IPS DF 19.7 (cell line): ENCODE results near the gene ACVR1.
"Not testable (repeated sequence)": the region's sequence is repeated elsewhere in the genome, so short reads cannot be mapped to it uniquely, and the experiment has no call there.

Source experiments
- DNase-seq: peaks from one replicate; pipeline ENCODE4 v3.0.0-alpha.2; 2013; ENCODE audit warnings: low read depth, low spot score

The ACVR1 gene

GRCh38 chr2:157830696-157831570, 45.2 kb downstream of the ACVR1 start:
- no peak for DNase-seq

- DNase-seq = no peak
Measured at GRCh38 chr2:157830266-157830665, 45.9 kb downstream of the ACVR1 start.

DNA sequence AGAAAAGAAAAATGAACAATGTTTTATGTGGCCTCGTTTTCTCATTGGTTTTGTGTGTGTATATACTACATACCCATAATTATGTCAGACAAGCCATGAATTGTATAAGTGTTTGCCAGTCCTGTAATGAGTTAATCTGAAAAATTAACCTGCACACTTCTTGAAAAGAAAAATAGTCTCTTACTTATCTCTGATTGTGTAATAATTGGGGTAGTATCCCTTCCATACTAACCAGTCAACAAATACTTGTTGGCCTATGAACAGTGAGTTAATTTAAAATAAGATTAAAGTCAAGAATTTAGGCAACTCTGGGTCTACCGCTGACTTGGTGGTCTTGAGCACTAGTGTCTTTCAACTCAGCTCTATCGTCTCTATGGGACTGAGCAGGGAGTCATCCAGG, 48.8 kb downstream of the ACVR1 start:
- DNase-seq = no peak

DNA sequence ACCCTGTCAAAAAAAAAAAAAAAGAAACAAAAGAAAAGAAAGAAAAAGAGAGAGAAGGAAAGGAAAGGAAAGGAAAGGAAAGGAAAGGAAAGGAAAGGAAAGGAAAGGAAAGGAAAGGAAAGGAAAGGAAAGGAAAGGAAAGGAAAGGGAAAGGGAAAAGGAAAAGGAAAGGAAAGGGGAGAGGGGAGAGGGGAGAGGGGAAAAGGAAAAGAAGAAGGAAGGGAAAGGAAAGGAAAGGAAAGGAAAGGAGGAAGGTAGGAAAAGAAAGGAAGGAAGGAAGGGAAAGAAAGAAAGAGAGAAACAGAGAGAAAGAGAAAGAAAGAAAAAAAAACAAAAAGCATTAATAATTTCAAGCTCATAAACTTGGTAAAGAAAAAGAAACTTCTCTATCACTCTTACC, 49.5 kb downstream of the ACVR1 start:
- not testable (repeated sequence) for DNase-seq

GRCh38 chr2:157825885-157826284, 50.2 kb downstream of the ACVR1 start:
- DNase-seq = no peak

DNA sequence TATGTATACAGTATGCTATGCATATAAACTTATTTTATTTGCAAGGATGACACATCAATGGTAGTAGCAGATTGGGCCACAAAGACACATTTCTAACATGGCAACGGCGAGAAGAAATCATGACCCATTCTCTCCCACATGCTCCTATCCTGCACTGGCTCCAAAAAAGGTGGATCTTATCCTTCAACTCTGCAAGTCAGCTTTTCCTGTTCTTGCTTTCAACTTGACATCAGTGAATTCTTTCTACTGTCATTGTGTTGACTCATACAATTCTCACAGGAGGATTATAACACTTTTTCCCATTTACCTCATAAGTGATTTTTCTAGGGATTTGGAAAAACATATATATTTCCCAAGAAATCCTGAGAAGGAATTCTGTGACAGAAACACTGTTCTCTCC, 53.1 kb downstream of the ACVR1 start:
- no peak for DNase-seq

GRCh38 chr2:157822533-157822932, 53.6 kb downstream of the ACVR1 start:
- DNase-seq = no peak

- no peak for DNase-seq
Measured at GRCh38 chr2:157821519-157822131, 54.5 kb downstream of the ACVR1 start.

- no peak for DNase-seq
Measured at GRCh38 chr2:157820193-157820592, 55.9 kb downstream of the ACVR1 start.

DNA sequence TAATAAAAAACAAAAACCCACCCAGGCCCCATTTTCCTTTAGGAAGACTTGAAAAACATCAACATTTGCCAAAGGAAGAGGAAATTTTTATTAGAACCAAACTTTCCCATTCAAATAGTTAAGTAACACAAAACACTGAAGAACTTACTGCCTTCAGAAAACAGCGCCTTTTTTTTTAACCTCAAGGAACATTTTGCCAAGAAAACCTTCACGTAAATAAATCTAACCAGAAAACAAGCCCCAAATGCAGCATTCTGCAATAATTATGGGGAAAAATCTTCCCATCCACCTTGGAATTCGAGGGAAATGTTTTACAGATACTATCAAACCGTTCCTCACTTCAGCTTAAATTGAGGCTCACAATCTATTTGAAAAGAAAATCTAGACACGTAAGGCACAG, 56.4 kb downstream of the ACVR1 start:
- DNase-seq = no peak

DNA sequence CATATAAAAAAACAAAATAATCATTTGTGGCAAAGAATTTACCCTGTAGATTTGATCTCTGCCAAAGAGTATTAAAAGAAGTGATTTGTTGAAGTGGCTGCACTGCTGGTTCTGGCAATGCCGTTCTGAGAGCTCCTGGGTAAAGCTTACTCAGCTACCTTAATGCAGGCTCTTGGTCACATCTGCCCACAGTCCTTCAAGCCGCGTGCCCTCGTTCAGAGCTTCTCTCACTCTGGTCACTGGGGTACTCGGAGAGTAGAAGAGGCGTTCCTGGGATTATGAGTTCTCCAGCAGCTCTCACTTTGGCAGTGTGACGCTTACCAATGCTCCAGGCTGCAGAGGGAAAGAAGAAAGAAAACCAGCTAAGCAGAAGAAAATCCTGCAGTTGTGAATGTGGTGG, 57.9 kb downstream of the ACVR1 start:
- DNase-seq = no peak

- DNase-seq = no peak
Measured at GRCh38 chr2:157815421-157815820, 60.7 kb downstream of the ACVR1 start.

- DNase-seq = no peak
Measured at GRCh38 chr2:157813467-157813866, 62.7 kb downstream of the ACVR1 start.

GRCh38 chr2:157810037-157810436, 66.1 kb downstream of the ACVR1 start:
- no peak for DNase-seq

- no peak for DNase-seq
Measured at GRCh38 chr2:157809212-157809611, 66.9 kb downstream of the ACVR1 start.

GRCh38 chr2:157808421-157808820, 67.7 kb downstream of the ACVR1 start:
- DNase-seq = no peak

DNA sequence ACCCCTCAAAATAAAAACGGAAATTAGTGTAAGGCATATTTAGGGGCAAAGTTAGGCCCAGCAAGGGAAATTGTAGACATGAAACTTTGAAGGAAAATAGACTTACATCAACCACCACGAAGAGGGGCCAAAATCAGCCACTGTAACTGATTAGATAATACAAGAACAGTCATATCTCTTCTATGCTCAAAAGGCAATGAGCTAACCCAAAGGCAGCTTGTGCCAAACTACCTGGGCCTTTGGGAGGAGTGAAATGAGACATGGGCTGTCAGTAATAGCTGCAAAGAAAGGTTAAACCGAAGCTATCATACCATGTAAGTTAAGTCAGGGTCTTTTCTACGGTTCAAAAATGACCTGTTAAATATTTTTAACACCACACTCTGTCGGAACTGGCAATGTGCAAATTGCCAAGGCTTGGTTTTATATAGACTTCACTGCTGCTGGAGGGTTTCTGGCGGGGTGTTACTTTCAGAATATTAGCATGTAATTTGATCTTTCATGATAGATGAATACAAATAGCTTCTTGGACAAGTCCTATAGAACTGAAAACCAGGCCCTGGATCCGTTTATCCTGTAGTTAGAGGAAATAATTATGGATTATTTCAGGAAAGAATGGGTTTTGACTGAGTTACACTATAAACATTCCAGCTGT, 69.6 kb downstream of the ACVR1 start:
- DNase-seq = no peak

GRCh38 chr2:157805519-157805918, 70.6 kb downstream of the ACVR1 start:
- DNase-seq = no peak

GRCh38 chr2:157804355-157804754, 71.8 kb downstream of the ACVR1 start:
- no peak for DNase-seq

- DNase-seq = no peak
Measured at GRCh38 chr2:157803952-157804351, 72.2 kb downstream of the ACVR1 start.

DNA sequence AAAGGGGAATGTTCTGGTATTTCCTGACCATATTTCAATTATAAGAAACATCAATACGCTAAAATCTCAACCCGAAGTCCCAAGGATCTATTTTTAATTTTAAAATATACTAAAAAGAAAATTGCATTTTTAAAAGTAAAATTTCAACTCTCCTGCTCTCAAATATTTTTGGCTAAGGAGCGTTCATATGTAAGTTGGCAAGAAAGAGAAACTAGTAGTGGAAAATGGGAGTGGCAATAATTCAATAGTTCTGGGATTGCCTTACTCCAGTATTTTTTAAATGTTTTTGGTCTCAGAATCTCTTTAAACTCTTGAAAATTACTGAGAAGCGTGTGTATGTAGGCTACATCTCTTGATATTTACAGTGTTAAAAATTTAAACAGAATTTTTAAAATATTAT, 72.7 kb downstream of the ACVR1 start:
- DNase-seq = no peak

- no peak for DNase-seq
Measured at GRCh38 chr2:157800838-157801495, 75.2 kb downstream of the ACVR1 start.
